ENCODE data around the gene PRSS33. TPM values are rescaled to one million over a fixed set of nuclear protein-coding genes. Genes with fewer than 3 reads are reported as not detected.

PRSS33 gene
- total RNA-seq, 1 donor from 2014 or later, result not detected

DNA sequence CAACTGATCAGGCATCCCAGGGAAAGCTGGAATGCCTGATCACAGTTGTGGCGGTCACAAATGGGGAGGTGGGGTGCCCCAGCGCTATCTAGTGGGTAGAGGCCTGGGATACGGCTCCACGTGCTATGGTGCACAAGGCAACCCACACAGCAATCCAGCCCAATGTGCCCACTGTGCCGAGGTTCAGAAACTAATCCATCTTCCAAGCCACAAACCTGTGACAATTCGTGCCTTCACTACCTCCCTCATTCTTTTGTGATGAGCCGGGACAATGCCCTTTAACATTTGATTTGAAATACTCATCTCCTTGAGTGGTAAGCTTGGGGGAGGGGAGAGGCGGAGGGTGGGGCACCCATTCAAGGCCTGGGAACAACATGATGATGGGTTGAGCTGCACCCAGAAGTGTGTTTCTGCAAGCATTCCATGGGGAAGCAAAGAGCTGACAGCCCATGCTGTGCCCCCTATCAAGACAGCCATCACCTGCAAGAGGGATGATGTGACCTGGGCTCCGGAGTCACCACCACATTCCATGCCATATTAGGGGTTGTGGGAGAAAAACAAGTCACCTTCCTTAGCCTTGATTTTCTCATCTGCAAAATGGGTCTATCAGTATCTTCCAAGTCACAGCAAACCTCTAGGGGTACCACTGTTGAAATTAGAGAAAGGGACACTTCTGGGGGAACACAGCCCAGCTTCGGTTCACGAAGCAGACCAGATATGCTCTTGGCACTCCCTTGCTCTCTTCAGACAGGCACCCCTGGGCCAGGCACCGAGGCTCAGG lies 14.0 kb downstream of the PRSS33 start:
- Histone ChIP-seq H3K27me3 (ENCODE audit: low read depth) (no peaks in the 10 kb centered on the region), H3K27ac (replicated peaks) (no peak overlapping the region), H3K4me1 (peaks cover 72% of the 10 kb centered on the region), H3K4me3 (no peak overlapping the region), H3K9me3 (replicated peaks) (no peaks in the 10 kb centered on the region), H3K36me3 (peaks cover 68% of the 10 kb centered on the region)
- DNase-seq, result no peak
- TF ChIP-seq, protein P1, sequence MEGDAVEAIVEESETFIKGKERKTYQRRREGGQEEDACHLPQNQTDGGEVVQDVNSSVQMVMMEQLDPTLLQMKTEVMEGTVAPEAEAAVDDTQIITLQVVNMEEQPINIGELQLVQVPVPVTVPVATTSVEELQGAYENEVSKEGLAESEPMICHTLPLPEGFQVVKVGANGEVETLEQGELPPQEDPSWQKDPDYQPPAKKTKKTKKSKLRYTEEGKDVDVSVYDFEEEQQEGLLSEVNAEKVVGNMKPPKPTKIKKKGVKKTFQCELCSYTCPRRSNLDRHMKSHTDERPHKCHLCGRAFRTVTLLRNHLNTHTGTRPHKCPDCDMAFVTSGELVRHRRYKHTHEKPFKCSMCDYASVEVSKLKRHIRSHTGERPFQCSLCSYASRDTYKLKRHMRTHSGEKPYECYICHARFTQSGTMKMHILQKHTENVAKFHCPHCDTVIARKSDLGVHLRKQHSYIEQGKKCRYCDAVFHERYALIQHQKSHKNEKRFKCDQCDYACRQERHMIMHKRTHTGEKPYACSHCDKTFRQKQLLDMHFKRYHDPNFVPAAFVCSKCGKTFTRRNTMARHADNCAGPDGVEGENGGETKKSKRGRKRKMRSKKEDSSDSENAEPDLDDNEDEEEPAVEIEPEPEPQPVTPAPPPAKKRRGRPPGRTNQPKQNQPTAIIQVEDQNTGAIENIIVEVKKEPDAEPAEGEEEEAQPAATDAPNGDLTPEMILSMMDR (IDR thresholded peaks at IDR 0.05; ENCODE audit: borderline replicate concordance), result no peak
- intact Hi-C loops (cut with micrococcal nuclease), result no loop called here

DNA sequence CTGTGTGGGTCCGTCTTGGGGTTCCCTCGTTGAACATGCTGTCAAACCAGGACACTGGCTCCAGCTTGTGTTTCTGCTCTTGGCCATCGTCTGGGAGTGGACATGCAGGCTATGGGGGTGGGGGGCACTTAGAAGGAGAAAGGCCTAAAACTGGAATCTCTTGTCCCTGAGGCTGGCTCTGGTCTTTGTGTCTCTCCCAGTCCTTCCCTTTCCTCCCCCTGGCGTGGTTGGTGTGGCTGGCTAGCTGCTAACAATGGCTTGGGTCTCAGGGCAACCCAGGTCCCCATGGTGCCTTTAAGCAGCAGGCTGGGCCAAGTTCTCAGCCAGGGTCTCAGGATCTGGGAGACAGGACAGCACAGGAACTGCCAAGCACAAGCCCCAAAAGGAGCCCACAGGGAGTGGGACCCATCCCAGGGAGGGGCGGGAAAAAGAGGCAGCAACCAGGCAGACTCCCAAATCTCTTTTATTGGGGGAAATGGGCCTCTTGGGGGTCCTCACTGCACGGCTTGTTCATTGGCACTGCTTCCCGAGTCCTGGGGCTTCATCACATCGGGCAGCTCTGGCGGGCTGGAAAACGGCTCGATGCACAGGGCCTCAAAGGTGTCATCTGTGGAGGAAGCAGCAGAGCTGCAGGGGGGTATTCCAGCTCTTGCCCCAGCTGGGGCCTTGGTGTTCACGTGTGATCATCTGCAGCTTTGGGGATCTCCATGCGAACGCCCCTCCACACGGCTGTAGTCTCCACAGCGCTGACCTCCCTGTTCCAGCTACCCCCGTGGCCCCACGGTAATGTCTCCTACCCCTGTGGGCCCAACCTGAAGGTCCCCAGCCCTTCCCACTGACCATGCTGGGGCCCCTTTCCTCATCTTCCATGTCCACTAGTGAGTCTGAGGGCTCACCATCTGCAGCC lies 15.6 kb downstream of the PRSS33 start:
- Histone ChIP-seq H3K27me3 (ENCODE audit: low read depth) (no peaks in the 10 kb centered on the region), H3K36me3 (peaks cover 85% of the 10 kb centered on the region), H3K9me3 (replicated peaks) (no peaks in the 10 kb centered on the region), H3K27ac (replicated peaks) (no peak overlapping the region), H3K4me3 (no peak overlapping the region), H3K4me1 (peaks cover 74% of the 10 kb centered on the region)
- intact Hi-C loops (cut with micrococcal nuclease), result no loop called here
- TF ChIP-seq, protein P1 (IDR thresholded peaks at IDR 0.05; ENCODE audit: borderline replicate concordance), result no peak
- DNase-seq, result no peak

DNA sequence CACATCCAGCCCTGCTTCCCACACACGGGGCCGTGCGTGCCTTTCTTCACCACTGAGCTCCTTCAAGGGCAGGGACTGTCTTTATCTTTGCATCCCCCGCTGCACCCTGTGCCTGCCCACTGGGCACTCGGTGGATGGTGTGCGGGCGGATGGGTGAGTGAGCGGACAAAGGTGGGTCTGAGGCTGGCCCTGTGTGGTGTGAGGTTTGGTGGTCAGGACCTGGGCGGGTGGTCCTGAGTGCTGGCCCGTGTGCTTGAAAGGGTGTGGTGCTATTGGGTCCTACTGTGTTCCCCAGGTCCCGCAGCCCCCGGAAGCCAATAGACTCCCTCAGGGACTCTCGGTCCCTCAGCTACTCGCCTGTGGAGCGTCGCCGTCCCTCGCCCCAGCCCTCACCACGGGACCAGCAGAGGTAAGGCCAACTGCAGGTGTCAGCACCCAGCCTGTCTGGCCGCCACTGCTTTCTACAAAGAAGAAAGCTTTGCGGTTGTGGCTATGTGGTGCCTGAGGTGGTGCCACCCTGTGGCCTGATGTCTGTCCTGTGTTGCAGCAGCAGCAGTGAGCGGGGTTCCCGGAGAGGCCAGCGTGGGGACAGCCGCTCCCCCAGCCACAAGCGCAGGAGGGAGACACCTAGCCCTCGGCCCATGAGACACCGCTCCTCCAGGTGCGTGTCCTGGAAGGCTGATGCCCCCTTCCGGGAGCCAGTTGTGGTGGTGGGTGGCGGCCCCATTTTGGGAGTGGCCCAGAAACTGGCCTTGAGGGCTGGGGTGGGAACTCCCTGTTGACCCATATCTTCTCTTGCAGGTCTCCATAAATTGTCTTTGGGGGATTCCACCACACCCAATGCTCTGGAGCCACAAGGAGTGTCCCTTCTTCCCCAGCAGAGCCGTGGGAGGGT lies 17.1 kb downstream of the PRSS33 start:
- H3K27me3 ChIP-seq (ENCODE audit: low read depth), result no peaks in the 10 kb centered on the region
- no peak for DNase-seq
- H3K36me3 ChIP-seq, result peaks cover 98% of the 10 kb centered on the region
- H3K4me3 ChIP-seq, result no peak overlapping the region
- H3K27ac ChIP-seq (replicated peaks), result peak overlapping the region; percentile 38
- intact Hi-C loops (cut with micrococcal nuclease), result no loop called here
- no peaks in the 10 kb centered on the region for H3K9me3 ChIP-seq (replicated peaks)
- peaks cover 61% of the 10 kb centered on the region for H3K4me1 ChIP-seq
- TF ChIP-seq, protein P1 (IDR thresholded peaks at IDR 0.05; ENCODE audit: borderline replicate concordance), result no peak

DNA sequence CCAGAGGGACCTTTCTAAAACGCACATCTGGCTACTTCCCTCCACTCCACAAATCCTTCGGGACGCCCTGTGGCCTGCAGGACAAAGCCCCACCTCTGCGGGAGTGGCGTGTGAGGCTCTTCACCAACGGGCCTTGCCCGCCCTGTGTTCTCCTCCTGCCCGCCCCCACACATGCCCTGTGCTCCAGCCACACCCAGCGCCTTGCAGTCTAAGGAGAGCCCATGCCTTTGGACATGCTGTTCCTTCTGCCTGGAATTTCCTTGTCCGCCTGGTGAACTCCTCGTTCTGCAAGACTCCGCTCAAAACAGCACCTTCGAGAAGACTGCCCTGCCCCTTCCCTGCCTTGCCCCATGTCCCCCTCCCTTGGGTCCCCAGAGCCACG lies 17.7 kb downstream of the PRSS33 start:
- no peak overlapping the region for H3K4me3 ChIP-seq
- H3K27me3 ChIP-seq (ENCODE audit: low read depth), result no peaks in the 10 kb centered on the region
- peak overlapping the region; percentile 38 for H3K27ac ChIP-seq (replicated peaks)
- intact Hi-C loops (cut with micrococcal nuclease), result no loop called here
- no peak for DNase-seq
- peaks cover 54% of the 10 kb centered on the region for H3K4me1 ChIP-seq
- no peaks in the 10 kb centered on the region for H3K9me3 ChIP-seq (replicated peaks)
- TF ChIP-seq, protein P1 (IDR thresholded peaks at IDR 0.05; ENCODE audit: borderline replicate concordance), result no peak
- H3K36me3 ChIP-seq, result peaks cover 98% of the 10 kb centered on the region

DNA sequence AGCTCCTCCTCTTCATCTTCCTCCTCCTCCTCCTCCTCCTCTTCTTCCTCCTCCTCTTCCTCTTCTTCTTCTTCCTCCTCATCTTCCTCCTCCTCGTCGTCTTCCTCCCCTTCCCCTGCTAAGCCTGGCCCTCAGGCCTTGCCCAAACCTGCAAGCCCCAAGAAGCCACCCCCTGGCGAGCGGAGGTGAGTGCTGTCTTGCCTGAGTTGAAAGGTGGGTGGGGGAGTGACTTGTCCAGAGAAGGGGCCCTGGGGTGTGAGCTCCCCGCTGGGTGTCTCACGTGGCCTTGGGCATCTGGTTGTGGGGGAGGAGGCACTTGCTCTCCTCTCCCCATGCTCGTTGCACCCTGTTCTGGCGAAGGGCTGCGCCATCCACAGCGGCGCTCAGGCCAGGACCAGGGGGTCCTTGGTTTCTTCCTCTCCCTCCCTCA lies 18.2 kb downstream of the PRSS33 start:
- Histone ChIP-seq H3K27me3 (ENCODE audit: low read depth) (no peaks in the 10 kb centered on the region), H3K36me3 (peaks cover 98% of the 10 kb centered on the region), H3K4me1 (peaks cover 50% of the 10 kb centered on the region), H3K27ac (replicated peaks) (peak overlapping the region; percentile 38), H3K9me3 (replicated peaks) (no peaks in the 10 kb centered on the region), H3K4me3 (no peak overlapping the region)
- TF ChIP-seq, protein P1 (IDR thresholded peaks at IDR 0.05; ENCODE audit: borderline replicate concordance), result no peak
- no peak for DNase-seq
- intact Hi-C loops (cut with micrococcal nuclease), result no loop called here

Measured in left ventricle myocardium inferior (tissue), 1 donor.